ENCODE data around the gene DUSP8. TPM values are rescaled to one million over a fixed set of nuclear protein-coding genes. Genes with fewer than 3 reads are reported as not detected.

The DUSP8 gene
- polyA plus RNA-seq, 1 of the 3 experiments (the other 2 are of a cell fraction): 2.0 TPM

GRCh38 chr11:1569251-1569780 is 2.8 kb downstream of the DUSP8 start (continued):
- TF ChIP-seq CTCF (IDR thresholded peaks at IDR 0.05): no peak
- TF ChIP-seq, protein P1, sequence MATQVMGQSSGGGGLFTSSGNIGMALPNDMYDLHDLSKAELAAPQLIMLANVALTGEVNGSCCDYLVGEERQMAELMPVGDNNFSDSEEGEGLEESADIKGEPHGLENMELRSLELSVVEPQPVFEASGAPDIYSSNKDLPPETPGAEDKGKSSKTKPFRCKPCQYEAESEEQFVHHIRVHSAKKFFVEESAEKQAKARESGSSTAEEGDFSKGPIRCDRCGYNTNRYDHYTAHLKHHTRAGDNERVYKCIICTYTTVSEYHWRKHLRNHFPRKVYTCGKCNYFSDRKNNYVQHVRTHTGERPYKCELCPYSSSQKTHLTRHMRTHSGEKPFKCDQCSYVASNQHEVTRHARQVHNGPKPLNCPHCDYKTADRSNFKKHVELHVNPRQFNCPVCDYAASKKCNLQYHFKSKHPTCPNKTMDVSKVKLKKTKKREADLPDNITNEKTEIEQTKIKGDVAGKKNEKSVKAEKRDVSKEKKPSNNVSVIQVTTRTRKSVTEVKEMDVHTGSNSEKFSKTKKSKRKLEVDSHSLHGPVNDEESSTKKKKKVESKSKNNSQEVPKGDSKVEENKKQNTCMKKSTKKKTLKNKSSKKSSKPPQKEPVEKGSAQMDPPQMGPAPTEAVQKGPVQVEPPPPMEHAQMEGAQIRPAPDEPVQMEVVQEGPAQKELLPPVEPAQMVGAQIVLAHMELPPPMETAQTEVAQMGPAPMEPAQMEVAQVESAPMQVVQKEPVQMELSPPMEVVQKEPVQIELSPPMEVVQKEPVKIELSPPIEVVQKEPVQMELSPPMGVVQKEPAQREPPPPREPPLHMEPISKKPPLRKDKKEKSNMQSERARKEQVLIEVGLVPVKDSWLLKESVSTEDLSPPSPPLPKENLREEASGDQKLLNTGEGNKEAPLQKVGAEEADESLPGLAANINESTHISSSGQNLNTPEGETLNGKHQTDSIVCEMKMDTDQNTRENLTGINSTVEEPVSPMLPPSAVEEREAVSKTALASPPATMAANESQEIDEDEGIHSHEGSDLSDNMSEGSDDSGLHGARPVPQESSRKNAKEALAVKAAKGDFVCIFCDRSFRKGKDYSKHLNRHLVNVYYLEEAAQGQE (IDR thresholded peaks at IDR 0.05; ENCODE audit: low read depth, low read length): no peak

DNA sequence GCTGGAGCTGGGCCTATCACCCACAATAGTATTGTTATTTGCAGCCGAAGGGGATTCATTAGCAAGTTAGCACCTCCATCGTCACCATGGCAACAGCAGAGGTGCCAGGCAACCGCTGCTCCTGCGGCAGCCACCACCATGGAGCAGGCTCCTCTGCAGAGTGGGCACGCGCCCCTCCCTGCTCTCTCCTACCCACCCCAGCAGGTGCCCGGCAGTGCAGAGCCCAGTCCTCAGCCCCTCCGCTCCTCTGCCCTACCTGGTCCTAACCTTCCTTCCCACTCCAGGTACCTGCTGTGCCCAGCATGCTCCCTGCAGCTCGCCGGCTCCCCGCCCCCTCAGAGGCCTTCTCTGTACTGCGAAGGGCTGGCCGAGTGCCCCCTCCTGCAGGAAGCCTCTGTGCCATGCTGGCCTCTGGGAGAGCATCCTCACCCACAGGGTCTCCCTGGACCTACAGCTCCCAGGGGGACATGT is 3.6 kb downstream of the DUSP8 start:
- Histone ChIP-seq H4K20me1 (ENCODE audit: insufficient read depth) (peaks cover 18% of the 10 kb centered on the region), H3K9me3 (no peaks in the 10 kb centered on the region), H3K9ac (no peak overlapping the region), H3K4me2 (no peak overlapping the region), H3K79me2 (ENCODE audit: insufficient read depth) (no peaks in the 10 kb centered on the region), H3K4me3 (ENCODE audit: low read depth in 2 of 2, low read length in 1 of 2) (no peak overlapping the region), H3K4me1 (ENCODE audit: control insufficient read depth in 1 of 2, insufficient read depth in 2 of 2, low read depth in 1 of 2, low read length in 1 of 2) (peaks cover 0 to 38% of the 10 kb centered on the region in 2 experiments; a peak in 1 of 4 replicates), H3F3A (replicated peaks; ENCODE audit: insufficient read depth) (no peaks in the 10 kb centered on the region), H3K27me3 (ENCODE audit: insufficient read depth) (peaks cover 4% of the 10 kb centered on the region; the same call in 1 of the 2 replicates), H3K9me2 (no peaks in the 10 kb centered on the region), H3K27ac (ENCODE audit: low read depth in 2 of 2, low read length in 1 of 2) (no peak overlapping the region; a peak in 1 of 4 replicates), H2AFZ (ENCODE audit: low read depth) (no peak overlapping the region), H3K36me3 (replicated peaks in 1 of 2; ENCODE audit: control insufficient read depth in 1 of 2, insufficient read depth in 2 of 2, low read length in 1 of 2) (no peaks in the 10 kb centered on the region)
- DNase-seq: peak; percentile 34
- ChIA-PET POLR2A (interaction anchor here (1.0 to 1.2 kb wide), 2 partner anchors 9 to 20 kb away, joined by 3 read pairs; no protein-coding TSS in a partner anchor), CTCF (interaction anchor here (1.0 to 18.1 kb wide), 4 partner anchors 9 to 28 kb away, joined by 3 to 398 read pairs (median 4); no protein-coding TSS in a partner anchor)
- WGBS (ENCODE audit: low lambda C conversion rate): 80% methylated on average over 9 of the region's 13 CpGs
- TF ChIP-seq, protein P2, sequence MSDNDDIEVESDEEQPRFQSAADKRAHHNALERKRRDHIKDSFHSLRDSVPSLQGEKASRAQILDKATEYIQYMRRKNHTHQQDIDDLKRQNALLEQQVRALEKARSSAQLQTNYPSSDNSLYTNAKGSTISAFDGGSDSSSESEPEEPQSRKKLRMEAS (IDR thresholded peaks at IDR 0.05; ENCODE audit: low read depth): no peak
- TF ChIP-seq GABPA (IDR thresholded peaks at IDR 0.05; ENCODE audit: low read depth) (no peak), MXI1 (IDR thresholded peaks at IDR 0.05; ENCODE audit: low read depth, low read length) (no peak), TCF12 (IDR thresholded peaks at IDR 0.05) (no peak), RXRA (IDR thresholded peaks at IDR 0.05; ENCODE audit: borderline replicate concordance, low read depth) (no peak), TAF1 (IDR thresholded peaks at IDR 0.05; ENCODE audit: borderline replicate concordance, low read depth, low read length) (no peak), USF2 (IDR thresholded peaks at IDR 0.05; ENCODE audit: borderline replicate concordance, low read depth, low read length) (no peak), FOXM1 (IDR thresholded peaks at IDR 0.05; ENCODE audit: low read depth) (no peak), RAD21 (IDR thresholded peaks at IDR 0.05; ENCODE audit: low read length) (no peak), NRF1 (IDR thresholded peaks at IDR 0.05; ENCODE audit: low read depth, low read length) (no peak), TEAD4 (IDR thresholded peaks at IDR 0.05; ENCODE audit: borderline replicate concordance, insufficient read depth) (no peak)
